ENCODE measurements around the gene LMAN2L.
"Not testable (repeated sequence)": the region's sequence is repeated elsewhere in the genome, so short reads cannot be mapped to it uniquely, and the experiment has no call there.

The LMAN2L gene

DNA sequence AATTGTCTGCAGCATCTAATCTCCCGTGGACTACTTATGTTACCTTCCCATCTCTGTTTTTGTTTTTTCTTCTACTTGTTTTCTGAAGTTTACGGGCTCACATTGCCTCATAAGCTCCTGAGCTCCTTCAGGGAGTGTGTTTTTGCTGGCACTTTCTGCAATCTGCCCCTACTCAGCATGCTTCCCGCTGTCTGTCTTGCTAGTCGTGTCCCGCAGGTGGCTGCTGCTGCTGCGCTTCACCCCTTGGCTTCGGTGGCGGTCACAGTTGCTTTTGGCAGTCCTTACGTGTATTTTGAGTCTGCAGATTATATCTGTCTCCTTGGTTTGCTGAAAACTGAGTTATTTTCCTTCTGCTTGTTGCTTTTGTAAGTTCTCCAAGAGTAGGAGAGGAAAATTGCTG lies 60.0 kb downstream of the LMAN2L start:
- Histone ChIP-seq H3K79me2 (ENCODE audit: insufficient read depth, low read depth) (no peaks in the 10 kb centered on the region), H3K9ac (no peak overlapping the region), H3K4me3 (IDR thresholded peaks at IDR 0.05; ENCODE audit: insufficient read depth, low read depth, low read length) (no peak overlapping the region), H3K27me3 (ENCODE audit: insufficient read depth, low read depth) (no peaks in the 10 kb centered on the region), H2AFZ (ENCODE audit: low read depth) (no peak overlapping the region), H3K27ac (no peak overlapping the region), H3K36me3 (ENCODE audit: insufficient read depth) (no peaks in the 10 kb centered on the region), H3K4me2 (no peak overlapping the region), H3K4me1 (ENCODE audit: low read depth, poor library complexity, severe bottlenecking) (no peaks in the 10 kb centered on the region), H4K20me1 (ENCODE audit: insufficient read depth) (no peaks in the 10 kb centered on the region)
- TF ChIP-seq, protein P1, sequence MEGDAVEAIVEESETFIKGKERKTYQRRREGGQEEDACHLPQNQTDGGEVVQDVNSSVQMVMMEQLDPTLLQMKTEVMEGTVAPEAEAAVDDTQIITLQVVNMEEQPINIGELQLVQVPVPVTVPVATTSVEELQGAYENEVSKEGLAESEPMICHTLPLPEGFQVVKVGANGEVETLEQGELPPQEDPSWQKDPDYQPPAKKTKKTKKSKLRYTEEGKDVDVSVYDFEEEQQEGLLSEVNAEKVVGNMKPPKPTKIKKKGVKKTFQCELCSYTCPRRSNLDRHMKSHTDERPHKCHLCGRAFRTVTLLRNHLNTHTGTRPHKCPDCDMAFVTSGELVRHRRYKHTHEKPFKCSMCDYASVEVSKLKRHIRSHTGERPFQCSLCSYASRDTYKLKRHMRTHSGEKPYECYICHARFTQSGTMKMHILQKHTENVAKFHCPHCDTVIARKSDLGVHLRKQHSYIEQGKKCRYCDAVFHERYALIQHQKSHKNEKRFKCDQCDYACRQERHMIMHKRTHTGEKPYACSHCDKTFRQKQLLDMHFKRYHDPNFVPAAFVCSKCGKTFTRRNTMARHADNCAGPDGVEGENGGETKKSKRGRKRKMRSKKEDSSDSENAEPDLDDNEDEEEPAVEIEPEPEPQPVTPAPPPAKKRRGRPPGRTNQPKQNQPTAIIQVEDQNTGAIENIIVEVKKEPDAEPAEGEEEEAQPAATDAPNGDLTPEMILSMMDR (conservative IDR thresholded peaks at IDR 0.05; ENCODE audit: low read depth, low read length) = no peak

DNA sequence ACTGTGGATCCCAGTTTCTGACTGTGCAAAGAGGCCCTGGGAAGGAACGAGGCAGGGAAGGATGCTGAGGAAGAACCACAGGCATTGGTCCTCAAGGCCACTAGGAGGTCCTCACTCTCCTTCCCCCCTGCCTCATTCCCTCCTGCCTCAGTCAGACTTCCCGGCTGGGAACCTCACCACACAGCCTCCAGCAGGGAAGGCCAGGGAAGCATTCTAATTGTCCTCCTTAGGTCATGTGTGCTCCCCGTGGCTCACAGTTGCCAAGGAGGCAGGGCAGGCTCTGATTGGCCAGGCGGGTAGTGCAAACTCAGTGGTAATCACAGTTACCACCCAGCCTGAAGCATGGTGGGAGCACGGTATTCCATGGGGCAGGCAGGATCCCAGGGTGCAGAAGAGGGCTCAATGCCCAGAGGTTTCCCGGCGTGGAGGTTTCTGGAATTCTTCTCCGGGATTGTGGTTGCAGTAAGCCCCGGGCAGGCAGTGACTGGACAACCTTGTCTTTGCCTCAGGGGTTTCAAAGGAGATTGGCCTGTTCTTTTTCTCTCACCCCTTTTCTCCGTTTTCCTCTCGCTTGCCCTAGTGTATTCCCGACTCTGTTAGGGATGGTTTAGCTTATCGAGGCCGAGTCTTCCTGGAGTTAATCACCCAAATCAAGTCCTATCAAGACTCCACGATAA lies 70.2 kb downstream of the LMAN2L start:
- no peaks in the 10 kb centered on the region for H4K20me1 ChIP-seq (ENCODE audit: insufficient read depth)
- H3K4me1 ChIP-seq (ENCODE audit: low read depth, poor library complexity, severe bottlenecking) = no peaks in the 10 kb centered on the region
- TF ChIP-seq, protein P1 (conservative IDR thresholded peaks at IDR 0.05; ENCODE audit: low read depth, low read length) = no peak
- no peak overlapping the region for H3K4me2 ChIP-seq
- H3K9ac ChIP-seq = no peak overlapping the region
- H3K36me3 ChIP-seq (ENCODE audit: insufficient read depth) = no peaks in the 10 kb centered on the region
- H3K79me2 ChIP-seq (ENCODE audit: insufficient read depth, low read depth) = no peaks in the 10 kb centered on the region
- H3K27ac ChIP-seq = no peak overlapping the region
- H3K27me3 ChIP-seq (ENCODE audit: insufficient read depth, low read depth) = no peaks in the 10 kb centered on the region
- H3K4me3 ChIP-seq (IDR thresholded peaks at IDR 0.05; ENCODE audit: insufficient read depth, low read depth, low read length) = no peak overlapping the region
- no peak overlapping the region for H2AFZ ChIP-seq (ENCODE audit: low read depth)

DNA sequence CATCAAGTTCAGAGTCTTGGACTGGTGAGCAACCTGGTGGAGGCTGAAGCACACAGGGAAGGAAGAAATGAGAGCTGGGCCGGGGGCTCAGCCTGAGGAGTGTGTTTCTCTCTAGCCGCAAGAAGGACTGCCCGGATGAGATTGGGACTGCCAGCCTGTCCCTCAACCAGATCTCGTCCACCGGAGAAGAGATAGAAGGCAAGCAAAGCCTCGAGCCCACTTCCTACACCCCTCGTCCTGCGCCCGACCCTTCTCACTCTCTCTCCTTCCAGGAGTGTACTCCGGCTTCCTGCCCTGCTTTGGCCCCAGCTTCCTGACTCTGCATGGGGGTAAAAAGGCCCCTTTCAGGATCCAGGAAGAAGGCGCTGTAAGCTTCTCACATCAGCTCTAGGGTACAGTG lies 71.1 kb downstream of the LMAN2L start:
- TF ChIP-seq, protein P1 (conservative IDR thresholded peaks at IDR 0.05; ENCODE audit: low read depth, low read length) = no peak
- Histone ChIP-seq H3K36me3 (ENCODE audit: insufficient read depth) (no peaks in the 10 kb centered on the region), H3K9ac (no peak overlapping the region), H3K27me3 (ENCODE audit: insufficient read depth, low read depth) (no peaks in the 10 kb centered on the region), H3K27ac (no peak overlapping the region), H3K4me2 (no peak overlapping the region), H4K20me1 (ENCODE audit: insufficient read depth) (no peaks in the 10 kb centered on the region), H2AFZ (ENCODE audit: low read depth) (no peak overlapping the region), H3K4me1 (ENCODE audit: low read depth, poor library complexity, severe bottlenecking) (no peaks in the 10 kb centered on the region), H3K79me2 (ENCODE audit: insufficient read depth, low read depth) (no peaks in the 10 kb centered on the region), H3K4me3 (IDR thresholded peaks at IDR 0.05; ENCODE audit: insufficient read depth, low read depth, low read length) (no peak overlapping the region)

DNA sequence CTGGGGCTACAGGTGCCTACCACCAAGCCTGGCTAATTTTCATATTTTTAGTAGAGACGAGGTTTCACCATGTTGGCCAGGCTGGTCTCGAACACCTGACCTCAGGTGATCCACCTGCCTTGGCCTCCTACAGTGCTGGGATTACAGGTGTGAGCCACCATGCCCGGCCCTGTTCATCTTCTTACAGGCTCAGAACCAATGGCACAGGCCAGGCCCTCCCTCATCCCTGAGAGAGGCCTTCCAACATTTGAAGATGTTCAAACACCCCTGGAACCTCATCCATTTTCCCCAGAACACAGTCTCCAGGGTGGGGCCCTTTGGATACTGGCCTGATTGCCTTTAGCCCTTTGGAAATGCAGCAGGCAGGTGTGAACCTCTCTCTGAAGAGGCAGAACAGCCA lies 74.1 kb downstream of the LMAN2L start:
- not testable (repeated sequence) for H2AFZ ChIP-seq (ENCODE audit: low read depth)

DNA sequence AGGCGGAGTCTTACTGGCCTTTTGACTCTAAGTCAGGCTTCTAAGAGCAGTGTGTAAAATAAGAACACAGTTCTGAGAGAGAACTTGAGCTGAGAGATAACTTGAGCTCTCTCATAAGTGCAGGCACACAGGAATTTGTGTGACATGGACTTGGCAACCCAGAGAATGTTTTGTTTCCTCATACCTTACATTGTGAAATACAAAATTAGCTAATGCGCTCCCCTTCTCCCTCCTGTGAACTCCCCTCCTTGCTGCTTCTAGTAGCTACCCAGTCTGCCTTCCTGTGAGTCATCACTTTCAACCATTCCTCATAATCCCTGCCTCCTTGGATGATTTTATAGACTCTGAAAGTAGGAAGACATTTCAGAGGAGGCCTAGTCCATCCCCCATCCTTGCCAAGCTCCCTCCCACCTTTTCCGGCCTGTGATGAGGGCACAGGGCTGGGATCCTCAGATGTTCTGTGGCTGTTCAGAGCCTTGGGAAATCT lies 74.7 kb downstream of the LMAN2L start:
- no peaks in the 10 kb centered on the region for H3K79me2 ChIP-seq (ENCODE audit: insufficient read depth, low read depth)
- H3K36me3 ChIP-seq (ENCODE audit: insufficient read depth) = no peaks in the 10 kb centered on the region
- no peak overlapping the region for H3K4me2 ChIP-seq
- no peak overlapping the region for H2AFZ ChIP-seq (ENCODE audit: low read depth)
- no peaks in the 10 kb centered on the region for H3K27me3 ChIP-seq (ENCODE audit: insufficient read depth, low read depth)
- no peaks in the 10 kb centered on the region for H4K20me1 ChIP-seq (ENCODE audit: insufficient read depth)
- no peaks in the 10 kb centered on the region for H3K4me1 ChIP-seq (ENCODE audit: low read depth, poor library complexity, severe bottlenecking)
- no peak overlapping the region for H3K27ac ChIP-seq
- H3K9ac ChIP-seq = no peak overlapping the region
- H3K4me3 ChIP-seq (IDR thresholded peaks at IDR 0.05; ENCODE audit: insufficient read depth, low read depth, low read length) = no peak overlapping the region
- TF ChIP-seq, protein P1 (conservative IDR thresholded peaks at IDR 0.05; ENCODE audit: low read depth, low read length) = no peak

More for the DNA sequence above, 74.1 kb downstream of the LMAN2L start:
- not testable (repeated sequence) for H3K36me3 ChIP-seq (ENCODE audit: insufficient read depth); H3K27me3 ChIP-seq (ENCODE audit: insufficient read depth, low read depth); H3K79me2 ChIP-seq (ENCODE audit: insufficient read depth, low read depth); H3K4me3 ChIP-seq (IDR thresholded peaks at IDR 0.05; ENCODE audit: insufficient read depth, low read depth, low read length); H4K20me1 ChIP-seq (ENCODE audit: insufficient read depth); H3K9ac ChIP-seq; H3K4me2 ChIP-seq; H3K4me1 ChIP-seq (ENCODE audit: low read depth, poor library complexity, severe bottlenecking); H3K27ac ChIP-seq

Data from KMS-11 (cell line).